H1 (cell line): ENCODE results near the gene ZNF516. TPM values are rescaled to one million over a fixed set of nuclear protein-coding genes. Genes with fewer than 3 reads are reported as not detected.

ENCODE experiments used
- CEBPB ChIP-seq: IDR thresholded peaks from 2 replicates; pipeline ENCODE4 v1.6.1; 2012; ENCODE audit warnings: low read depth, low read length
- CHD2 ChIP-seq: IDR thresholded peaks from 2 replicates; pipeline ENCODE4 v1.6.1; 2012; ENCODE audit warnings: low read length, improper control_type of control experiment
- FOSL1 ChIP-seq: IDR thresholded peaks from 2 replicates; pipeline ENCODE4 v1.6.1; 2011; ENCODE audit warnings: mild to moderate bottlenecking, low read depth, low read length, moderate library complexity; ENCODE audit not compliant: insufficient read depth
- NRF1 ChIP-seq: IDR thresholded peaks from 2 replicates; pipeline ENCODE4 v1.6.1; 2011; ENCODE audit warnings: mild to moderate bottlenecking, low read depth, low read length, improper control_type of control experiment
- RBBP5 ChIP-seq: IDR thresholded peaks from 2 replicates; pipeline ENCODE4 v1.7.1; 2012; ENCODE audit warnings: low read depth, mild to moderate bottlenecking, inconsistent platforms, low read length, moderate library complexity, borderline replicate concordance
- SIRT6 ChIP-seq: IDR thresholded peaks from one replicate; pipeline ENCODE4 v1.7.1; 2012; ENCODE audit warnings: low read length, inconsistent platforms
- polyA plus RNA-seq, 7 experiments: library from polyadenylated mRNA; depleted of rRNA in 3 of 7; stranded (reverse) in 5 of 7; unstranded in 2 of 7; fragments of >200 nt in 5 of 7; fragments of 200-250 nt in 2 of 7; gene quantifications; 1 replicate in 5 of 7; 2 replicates in 1 of 7; 4 replicates in 1 of 7; pipeline versions ENCODE4 v1.2.1 to v1.2.3, GENCODE V29; 2011 to 2013; ENCODE audit warnings: missing spikeins in 2 of 7, mixed read lengths in 2 of 7
- total RNA-seq: library from RNA; stranded (reverse); fragmentation: NEBNext Ultra II Directional; extraction: Animal tissue kit (Norgen Biotek cat#: 25700); gene quantifications from 2 replicates; pipeline ENCODE4 v1.2.1, GENCODE V29; 2021

ZNF516 gene
- total and polyA plus RNA-seq, 2 of the 8 experiments (the other 6 are each of a cell fraction or from before 2014, with no cell fraction given) = 7.3 to 17.0 TPM

DNA sequence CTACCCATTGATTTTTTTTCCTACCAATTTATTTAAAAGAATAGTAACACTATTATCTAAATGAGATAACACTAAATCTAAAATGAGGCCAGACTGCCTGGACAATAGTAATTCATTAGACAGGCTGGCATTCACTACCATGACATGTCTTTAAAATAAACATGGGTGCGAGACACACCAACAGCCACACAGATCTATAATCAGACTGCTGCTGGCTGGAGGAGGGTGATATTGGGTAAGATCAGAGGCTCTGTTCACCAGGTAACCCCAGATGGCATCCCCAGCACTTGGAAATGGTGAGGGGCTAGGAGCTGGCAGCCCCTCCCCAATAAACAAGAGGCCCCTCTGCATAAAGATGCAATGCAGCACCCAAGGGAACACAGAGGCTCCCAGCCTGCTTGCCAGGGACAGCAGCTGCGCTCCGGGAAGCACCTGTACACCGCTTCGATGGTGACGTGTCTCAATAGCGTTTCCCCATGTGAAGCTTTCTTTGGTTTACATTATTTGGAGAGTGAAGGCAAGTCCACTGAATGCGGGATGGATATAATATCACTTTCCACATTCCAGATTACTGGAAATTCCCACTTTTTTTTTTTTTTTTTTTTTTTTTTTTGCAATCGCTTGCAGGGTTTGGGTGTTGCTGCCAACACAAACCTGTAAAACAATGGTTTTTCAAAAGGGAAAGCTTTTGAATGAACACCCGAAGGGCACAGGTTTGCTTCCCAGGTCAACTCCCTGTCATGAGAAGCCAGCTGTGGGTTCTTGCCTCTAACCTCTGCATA, 159.0 kb downstream of the ZNF516 start (continued):
- TF ChIP-seq RBBP5 (no peak), CEBPB (no peak), FOSL1 (no peak), NRF1 (no peak), CHD2 (no peak), SIRT6 (no peak)
